ENCODE measurements around the gene POU4F2.
"Not testable (repeated sequence)": the region's sequence is repeated elsewhere in the genome, so short reads cannot be mapped to it uniquely, and the experiment has no call there.

Gene POU4F2

GRCh38 chr4:146655521-146655856, 16.8 kb downstream of the POU4F2 start:
- no peak for DNase-seq

DNA sequence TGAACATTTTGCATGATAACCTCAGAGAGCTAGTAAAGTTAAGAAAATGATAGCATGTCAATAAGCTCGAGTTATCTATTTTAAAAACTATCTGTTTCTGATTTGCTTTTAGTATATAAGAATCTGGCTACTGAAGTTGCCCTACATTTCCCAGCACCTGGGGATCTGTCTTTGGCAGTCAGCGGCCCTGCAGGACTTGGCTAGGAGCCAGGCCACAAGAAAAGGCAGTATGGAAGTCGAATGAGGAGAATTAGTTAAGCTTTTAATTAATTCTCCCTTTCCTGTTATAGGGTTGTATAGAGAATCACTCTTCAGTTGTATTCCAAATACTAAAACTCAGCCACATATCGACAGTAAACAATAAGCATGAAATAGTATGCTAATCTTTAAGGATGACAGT, 22.7 kb downstream of the POU4F2 start:
- no peak for DNase-seq

- not testable (repeated sequence) for DNase-seq
Measured at GRCh38 chr4:146663968-146664311, 25.2 kb downstream of the POU4F2 start.

DNA sequence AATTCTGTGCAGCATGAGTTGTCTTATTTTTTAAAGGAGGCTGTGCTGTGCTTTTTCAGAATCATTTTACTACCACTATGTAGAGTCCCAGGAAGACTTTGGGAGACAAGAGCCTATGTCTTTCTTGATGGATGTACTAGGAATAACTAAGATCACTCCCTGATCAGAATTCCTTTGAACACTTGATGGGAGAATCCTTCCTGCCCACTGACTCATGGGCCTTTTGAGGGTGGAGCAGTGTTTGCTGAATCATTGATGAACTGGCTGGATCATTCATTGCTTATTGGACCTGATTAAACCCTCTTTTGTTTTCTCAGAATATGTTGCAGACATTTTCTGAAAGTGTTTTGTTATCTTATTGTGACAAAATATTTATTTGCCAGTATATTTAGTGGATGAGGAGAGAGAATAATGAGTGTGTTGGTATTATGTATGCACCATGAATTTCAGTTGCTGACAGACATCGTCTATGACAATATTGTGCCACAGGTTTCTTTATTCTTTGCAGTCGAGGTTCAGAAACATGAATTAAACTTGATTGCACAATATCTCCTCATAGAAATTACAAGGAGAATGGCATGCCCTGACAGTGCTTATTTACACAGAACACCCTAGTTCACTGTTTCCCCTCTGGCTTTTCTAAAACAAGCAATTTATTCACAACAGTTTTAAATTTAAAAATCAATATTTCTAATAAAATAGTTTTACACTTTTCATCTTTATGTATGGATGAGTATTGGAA, 36.3 kb downstream of the POU4F2 start:
- no peak for DNase-seq

Data from NCI-H2171 (cell line).